GM19372 (cell line): ENCODE results near the gene THUMPD1.
"Not testable (repeated sequence)": the region's sequence is repeated elsewhere in the genome, so short reads cannot be mapped to it uniquely, and the experiment has no call there.

ENCODE experiments used
- ATAC-seq: cut with Tn5 transposase; IDR thresholded peaks from one replicate; pipeline ENCODE4 v1.9.1; 2021; ENCODE audit warnings: mild to moderate bottlenecking, low read depth, moderate library complexity; ENCODE audit not compliant: unreplicated experiment

THUMPD1 gene

GRCh38 chr16:20704281-20704680 is 37.3 kb downstream of the THUMPD1 start:
- ATAC-seq, result no peak

- not testable (repeated sequence) for ATAC-seq
Observed at GRCh38 chr16:20701692-20702091, 39.9 kb downstream of the THUMPD1 start.

- no peak for ATAC-seq
Observed at GRCh38 chr16:20696618-20697017, 45.0 kb downstream of the THUMPD1 start.

- no peak for ATAC-seq
Observed at GRCh38 chr16:20695024-20695423, 46.6 kb downstream of the THUMPD1 start.

GRCh38 chr16:20694096-20694495 is 47.5 kb downstream of the THUMPD1 start:
- not testable (repeated sequence) for ATAC-seq

- no peak for ATAC-seq
Observed at GRCh38 chr16:20689668-20690067, 52.0 kb downstream of the THUMPD1 start.

GRCh38 chr16:20683812-20684211 is 57.8 kb downstream of the THUMPD1 start:
- ATAC-seq, result no peak
